ENCODE data around the gene AFP. TPM values are rescaled to one million over a fixed set of nuclear protein-coding genes. Genes with fewer than 3 reads are reported as not detected.

The AFP gene
- total and polyA plus RNA-seq, 2 of the 13 experiments (the other 11 are each of a cell fraction or from before 2014, with no cell fraction given): 9,434 to 13,105 TPM

GRCh38 chr4:73435984-73436383 lies at the start of gene AFP (continued):
- TF ChIP-seq ZHX2 (IDR thresholded peaks at IDR 0.05; ENCODE audit: low read depth) (no peak), ZHX2 (CRISPR knock-in tag; IDR thresholded peaks at IDR 0.05; ENCODE audit: borderline replicate concordance) (0 out of 2 replicates have a peak, but pooled peaks have one; percentile 15), MED1 (CRISPR knock-in tag; IDR thresholded peaks at IDR 0.05) (peak; percentile 84), POLR2A (IDR thresholded peaks at IDR 0.05; ENCODE audit: insufficient read depth in 1 of 2, low read depth in 2 of 2, low read length in 2 of 2) (peak; percentile 55 to 83; a peak in 3 of 4 replicates), ZGPAT (CRISPR knock-in tag; IDR thresholded peaks at IDR 0.05) (peak; percentile 30; the same call in 1 of the 2 replicates), TAF1 (CRISPR knock-in tag; IDR thresholded peaks at IDR 0.05) (peak; percentile 28; the same call in 1 of the 2 replicates), HNF1A (IDR thresholded peaks at IDR 0.05; ENCODE audit: low read depth) (peak; percentile 94), HNF1A (CRISPR knock-in tag; IDR thresholded peaks at IDR 0.05; ENCODE audit: borderline replicate concordance) (peak; percentile 79; the same call in 1 of the 2 replicates), SOX13 (IDR thresholded peaks at IDR 0.05) (no peak), SOX13 (CRISPR knock-in tag; conservative IDR thresholded peaks at IDR 0.05 in 1 of 2, IDR thresholded peaks at IDR 0.05 in 1 of 2) (peak in 1 of 2 experiments; percentile 43; a peak in 1 of 4 replicates), NCOR1 (IDR thresholded peaks at IDR 0.05; ENCODE audit: borderline replicate concordance, low read length) (peak; percentile 45; the same call in 1 of the 2 replicates), DRAP1 (CRISPR knock-in tag; IDR thresholded peaks at IDR 0.05) (peak; percentile 92), RARA (CRISPR knock-in tag; IDR thresholded peaks at IDR 0.05) (peak; percentile 63; the same call in 1 of the 2 replicates), EP300 (IDR thresholded peaks at IDR 0.05; ENCODE audit: low read depth in 2 of 2, low read length in 2 of 2) (peak in 1 of 2 experiments; percentile 73; a peak in 2 of 4 replicates), EP300 (CRISPR knock-in tag; IDR thresholded peaks at IDR 0.05; ENCODE audit: borderline replicate concordance) (no peak), POLR2AphosphoS5 (IDR thresholded peaks at IDR 0.05; ENCODE audit: low read depth, low read length) (peak; percentile 99), ONECUT2 (CRISPR knock-in tag; IDR thresholded peaks at IDR 0.05) (peak; percentile 45; the same call in 1 of the 2 replicates), NCOA2 (CRISPR knock-in tag; IDR thresholded peaks at IDR 0.05) (peak; percentile 74; the same call in 1 of the 2 replicates), ETV5 (CRISPR knock-in tag; IDR thresholded peaks at IDR 0.05; ENCODE audit: borderline replicate concordance) (no peak)
